ENCODE data around the gene IL17RA. TPM values are rescaled to one million over a fixed set of nuclear protein-coding genes. Genes with fewer than 3 reads are reported as not detected.

Gene IL17RA
- total RNA-seq, 1 experiment from 2014 or later = 11.7 TPM

GRCh38 chr22:17112491-17113042, 27.8 kb downstream of the IL17RA start:
- POLR2A ChIA-PET = interaction anchor here (0.5 kb wide), 1 partner anchor 42 kb away, joined by 5 read pairs; no protein-coding TSS in a partner anchor
- ATAC-seq (no peak), DNase-seq (ENCODE audit: low read depth, low spot score) (no peak)
- no TSS peak for BruUV-seq (replicated peaks)
- H3K9me3 ChIP-seq (ENCODE audit: control insufficient read depth, insufficient read depth, low read depth, low read length) = no peaks in the 10 kb centered on the region
- no peaks in the 10 kb centered on the region for H3K27me3 ChIP-seq (ENCODE audit: control insufficient read depth, insufficient read depth, low read length)
- CTCF ChIA-PET = no interaction called here
- no peaks in the 10 kb centered on the region for H3K36me3 ChIP-seq (ENCODE audit: control insufficient read depth, insufficient read depth, low read length)
- TF ChIP-seq SIN3A (IDR thresholded peaks at IDR 0.05; ENCODE audit: borderline replicate concordance, insufficient read depth, low read depth, low read length) (no peak), POLR2AphosphoS5 (IDR thresholded peaks at IDR 0.05; ENCODE audit: low read depth, low read length) (no peak), CTCF (IDR thresholded peaks at IDR 0.05) (no peak)
- TF ChIP-seq, protein P1, sequence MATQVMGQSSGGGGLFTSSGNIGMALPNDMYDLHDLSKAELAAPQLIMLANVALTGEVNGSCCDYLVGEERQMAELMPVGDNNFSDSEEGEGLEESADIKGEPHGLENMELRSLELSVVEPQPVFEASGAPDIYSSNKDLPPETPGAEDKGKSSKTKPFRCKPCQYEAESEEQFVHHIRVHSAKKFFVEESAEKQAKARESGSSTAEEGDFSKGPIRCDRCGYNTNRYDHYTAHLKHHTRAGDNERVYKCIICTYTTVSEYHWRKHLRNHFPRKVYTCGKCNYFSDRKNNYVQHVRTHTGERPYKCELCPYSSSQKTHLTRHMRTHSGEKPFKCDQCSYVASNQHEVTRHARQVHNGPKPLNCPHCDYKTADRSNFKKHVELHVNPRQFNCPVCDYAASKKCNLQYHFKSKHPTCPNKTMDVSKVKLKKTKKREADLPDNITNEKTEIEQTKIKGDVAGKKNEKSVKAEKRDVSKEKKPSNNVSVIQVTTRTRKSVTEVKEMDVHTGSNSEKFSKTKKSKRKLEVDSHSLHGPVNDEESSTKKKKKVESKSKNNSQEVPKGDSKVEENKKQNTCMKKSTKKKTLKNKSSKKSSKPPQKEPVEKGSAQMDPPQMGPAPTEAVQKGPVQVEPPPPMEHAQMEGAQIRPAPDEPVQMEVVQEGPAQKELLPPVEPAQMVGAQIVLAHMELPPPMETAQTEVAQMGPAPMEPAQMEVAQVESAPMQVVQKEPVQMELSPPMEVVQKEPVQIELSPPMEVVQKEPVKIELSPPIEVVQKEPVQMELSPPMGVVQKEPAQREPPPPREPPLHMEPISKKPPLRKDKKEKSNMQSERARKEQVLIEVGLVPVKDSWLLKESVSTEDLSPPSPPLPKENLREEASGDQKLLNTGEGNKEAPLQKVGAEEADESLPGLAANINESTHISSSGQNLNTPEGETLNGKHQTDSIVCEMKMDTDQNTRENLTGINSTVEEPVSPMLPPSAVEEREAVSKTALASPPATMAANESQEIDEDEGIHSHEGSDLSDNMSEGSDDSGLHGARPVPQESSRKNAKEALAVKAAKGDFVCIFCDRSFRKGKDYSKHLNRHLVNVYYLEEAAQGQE (IDR thresholded peaks at IDR 0.05; ENCODE audit: insufficient read depth in 1 of 2, low read depth in 2 of 2, low read length in 1 of 2) = no peak
- no peak overlapping the region for H3K4me3 ChIP-seq (ENCODE audit: low read depth in 2 of 2, low read length in 2 of 2)
- in situ Hi-C loops (cut with HindIII; ENCODE audit: low pct_unique_long_range_greater_than_20kb, low sequenced_read_pairs) (no loop called here), intact Hi-C loops (cut with micrococcal nuclease; ENCODE audit: unreplicated experiment) (no loop called here)
- no peak overlapping the region for H3K27ac ChIP-seq (ENCODE audit: low read length)
- no peaks in the 10 kb centered on the region for H3K4me1 ChIP-seq (ENCODE audit: control insufficient read depth, insufficient read depth, low read length)

DNA sequence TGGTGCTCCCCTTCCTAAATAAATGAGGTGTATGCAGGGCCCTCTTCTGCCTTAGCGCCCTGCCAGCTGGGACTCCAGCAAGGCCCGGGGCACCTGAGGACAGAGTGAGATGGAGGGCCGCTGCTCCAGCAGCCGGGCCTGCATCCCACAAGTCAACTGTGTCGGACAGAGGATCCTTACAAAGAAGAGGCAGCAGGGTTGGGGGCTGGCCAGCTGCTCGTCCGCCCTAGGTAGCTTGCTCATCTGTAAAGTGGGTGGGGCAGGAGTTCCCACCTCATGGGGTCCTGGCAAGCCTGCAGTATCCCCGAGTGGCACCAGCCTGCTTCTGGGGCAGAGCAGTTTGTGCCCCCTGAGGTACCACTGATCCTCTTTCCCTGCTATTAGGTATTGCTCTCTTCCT, 28.8 kb downstream of the IL17RA start:
- H3K9me3 ChIP-seq (ENCODE audit: control insufficient read depth, insufficient read depth, low read depth, low read length) = no peaks in the 10 kb centered on the region
- POLR2A ChIA-PET = no interaction called here
- DNase-seq (ENCODE audit: low read depth, low spot score) (no peak), ATAC-seq (no peak)
- TF ChIP-seq, protein P1 (IDR thresholded peaks at IDR 0.05; ENCODE audit: insufficient read depth in 1 of 2, low read depth in 2 of 2, low read length in 1 of 2) = no peak
- no peak for TF ChIP-seq TCF7L2 (IDR thresholded peaks at IDR 0.05; ENCODE audit: low read depth, low read length)
- TF ChIP-seq POLR2AphosphoS5 (IDR thresholded peaks at IDR 0.05; ENCODE audit: low read depth, low read length) = no peak
- no peaks in the 10 kb centered on the region for H3K36me3 ChIP-seq (ENCODE audit: control insufficient read depth, insufficient read depth, low read length)
- H3K27ac ChIP-seq (ENCODE audit: low read length) = no peak overlapping the region
- intact Hi-C loops (cut with micrococcal nuclease; ENCODE audit: unreplicated experiment) = no loop called here
- H3K4me3 ChIP-seq (ENCODE audit: low read depth in 2 of 2, low read length in 2 of 2) = no peak overlapping the region
- no TSS peak for BruUV-seq (replicated peaks)
- no peaks in the 10 kb centered on the region for H3K27me3 ChIP-seq (ENCODE audit: control insufficient read depth, insufficient read depth, low read length)
- CTCF ChIA-PET = no interaction called here
- H3K4me1 ChIP-seq (ENCODE audit: control insufficient read depth, insufficient read depth, low read length) = no peaks in the 10 kb centered on the region
- in situ Hi-C loops (cut with HindIII; ENCODE audit: low pct_unique_long_range_greater_than_20kb, low sequenced_read_pairs) = no loop called here

Data from Panc1 (cell line).